RWPE2 (cell line): ENCODE measurements around the gene CFAP47.
"Not testable (repeated sequence)": the region's sequence is repeated elsewhere in the genome, so short reads cannot be mapped to it uniquely, and the experiment has no call there.

Experiments
- ATAC-seq: fragments of 200-7000 bp; cut with Tn5 transposase; 3 replicates; pipeline ENCODE4 v1.9.1; 2021; ENCODE audit warnings: low read depth
- DNase-seq: peaks from one replicate; pipeline ENCODE4 v3.0.0-alpha.2; 2020; ENCODE audit warnings: low spot score
- H3K27ac ChIP-seq: fragments of 450-650 bp; 2 replicates; pipeline ENCODE4 v1.5.1; 2017; ENCODE audit warnings: mild to moderate bottlenecking; ENCODE audit not compliant: poor library complexity, severe bottlenecking
- H3K27me3 ChIP-seq: fragments of 250-450 bp; sonication (Bioruptor Pico); 2 replicates; pipeline ENCODE4 v1.5.1; 2021; ENCODE audit warnings: mild to moderate bottlenecking, moderate library complexity; ENCODE audit not compliant: insufficient read depth, poor library complexity, severe bottlenecking
- H3K36me3 ChIP-seq: fragments of 250-450 bp; sonication (Bioruptor Pico); 2 replicates; pipeline ENCODE4 v1.5.1; 2020; ENCODE audit warnings: low read depth, mild to moderate bottlenecking, moderate library complexity
- H3K4me1 ChIP-seq: fragments of 250-450 bp; sonication (Bioruptor Pico); 2 replicates; pipeline ENCODE4 v1.5.1; 2021; ENCODE audit warnings: mild to moderate bottlenecking, moderate library complexity; ENCODE audit not compliant: insufficient read depth, poor library complexity, severe bottlenecking
- H3K4me3 ChIP-seq: fragments of 250-450 bp; sonication (Bioruptor Pico); 2 replicates; pipeline ENCODE4 v1.5.1; 2021; ENCODE audit warnings: mild to moderate bottlenecking, moderate library complexity; ENCODE audit not compliant: severe bottlenecking
- H3K9me3 ChIP-seq: fragments of 250-450 bp; sonication (Bioruptor Pico); 2 replicates; pipeline ENCODE4 v1.5.1; 2021; ENCODE audit warnings: mild to moderate bottlenecking, moderate library complexity; ENCODE audit not compliant: severe bottlenecking
- CTCF ChIP-seq: fragments of 450-650 bp; IDR thresholded peaks from one replicate; pipeline ENCODE4 v1.5.1; 2017; ENCODE audit warnings: mild to moderate bottlenecking, moderate library complexity; ENCODE audit not compliant: poor library complexity, severe bottlenecking

The CFAP47 gene

GRCh38 chrX:35919536-35920309, at the start of gene CFAP47:
CFAP47 (plus strand) TSS chrX:35919734; CDS start chrX:35919800, 66 bp downstream.
- DNase-seq, result no peak
- H3K27me3 ChIP-seq, result no peaks in the 10 kb centered on the region
- no peaks in the 10 kb centered on the region for H3K36me3 ChIP-seq
- H3K9me3 ChIP-seq, result no peaks in the 10 kb centered on the region
- peak; percentile 55 for ATAC-seq
- H3K4me1 ChIP-seq, result no peaks in the 10 kb centered on the region
- TF ChIP-seq CTCF, result no peak
- H3K4me3 ChIP-seq, result no peak within 1 kb of the TSS
- H3K27ac ChIP-seq, result no peak within 1 kb of the TSS

GRCh38 chrX:35880601-35881000, 38.9 kb upstream of the CFAP47 start:
- no peak for TF ChIP-seq CTCF
- no peak for DNase-seq
- ATAC-seq, result no peak
- Histone ChIP-seq H3K4me3 (no peak overlapping the region), H3K27ac (no peak overlapping the region), H3K27me3 (no peaks in the 10 kb centered on the region), H3K36me3 (no peaks in the 10 kb centered on the region), H3K4me1 (no peaks in the 10 kb centered on the region), H3K9me3 (no peaks in the 10 kb centered on the region)

GRCh38 chrX:35886135-35886534, 33.4 kb upstream of the CFAP47 start:
- H3K4me1 ChIP-seq, result no peaks in the 10 kb centered on the region
- TF ChIP-seq CTCF, result no peak
- H3K4me3 ChIP-seq, result no peak overlapping the region
- no peaks in the 10 kb centered on the region for H3K27me3 ChIP-seq
- no peaks in the 10 kb centered on the region for H3K9me3 ChIP-seq
- H3K36me3 ChIP-seq, result no peaks in the 10 kb centered on the region
- no peak for ATAC-seq
- no peak for DNase-seq
- H3K27ac ChIP-seq, result no peak overlapping the region

- no peaks in the 10 kb centered on the region for H3K36me3 ChIP-seq
- no peaks in the 10 kb centered on the region for H3K4me1 ChIP-seq
- no peak overlapping the region for H3K4me3 ChIP-seq
- no peaks in the 10 kb centered on the region for H3K9me3 ChIP-seq
- H3K27me3 ChIP-seq, result no peaks in the 10 kb centered on the region
- DNase-seq (no peak), ATAC-seq (no peak)
- peak; percentile 72 for TF ChIP-seq CTCF
- no peak overlapping the region for H3K27ac ChIP-seq
Measured at GRCh38 chrX:35890699-35891098, 28.8 kb upstream of the CFAP47 start.

- H3K36me3 ChIP-seq, H3K4me3 ChIP-seq, DNase-seq, H3K27ac ChIP-seq, ATAC-seq, H3K9me3 ChIP-seq, H3K27me3 ChIP-seq, H3K4me1 ChIP-seq: not testable (repeated sequence)
Measured at GRCh38 chrX:35986816-35987215, 67.3 kb downstream of the CFAP47 start.
